Thymus (tissue), 11 donors: ENCODE measurements around the gene L3MBTL1. TPM values are rescaled to one million over a fixed set of nuclear protein-coding genes. Genes with fewer than 3 reads are reported as not detected.

ENCODE experiments used
- DNase-seq, 9 donors: peaks; one replicate each; pipeline ENCODE4 v3.0.0-alpha.2; 2013; ENCODE audit warnings: low spot score in 9 of 9, low read depth in 6 of 9, missing footprints in 1 of 9
- H3K27ac ChIP-seq, 2 donors: one replicate each; pipeline ENCODE4 v1.5.1; 2013; ENCODE audit warnings: control low read depth in 1 of 2, low read depth in 1 of 2, low read length in 1 of 2, mild to moderate bottlenecking in 1 of 2, moderate library complexity in 1 of 2
- H3K27me3 ChIP-seq, 2 donors: one replicate each; pipeline ENCODE4 v1.5.1; 2013; ENCODE audit warnings: low read length in 1 of 2; ENCODE audit not compliant: control insufficient read depth in 2 of 2, insufficient read depth in 1 of 2
- H3K36me3 ChIP-seq, 2 donors: one replicate each; pipeline ENCODE4 v1.5.1; 2013; ENCODE audit warnings: low read length in 1 of 2, mild to moderate bottlenecking in 1 of 2, moderate library complexity in 1 of 2; ENCODE audit not compliant: control insufficient read depth in 2 of 2, insufficient read depth in 2 of 2
- H3K4me1 ChIP-seq, 2 donors: one replicate each; pipeline ENCODE4 v1.5.1; 2013; ENCODE audit warnings: low read length in 2 of 2; ENCODE audit not compliant: control insufficient read depth in 2 of 2, insufficient read depth in 2 of 2
- H3K4me3 ChIP-seq, 2 donors: one replicate each; pipeline ENCODE4 v1.5.1; 2013; ENCODE audit warnings: low read length in 2 of 2, control low read depth in 1 of 2, mild to moderate bottlenecking in 1 of 2
- H3K9me3 ChIP-seq, 2 donors: one replicate each; pipeline ENCODE4 v1.5.1; 2013; ENCODE audit warnings: low read length in 1 of 2, mild to moderate bottlenecking in 1 of 2; ENCODE audit not compliant: control insufficient read depth in 2 of 2, insufficient read depth in 1 of 2
- WGBS: extraction: QIAGEN DNeasy Blood & Tissue Kit; methylation state at CpG from one replicate; pipeline ENCODE4 v1.1.7; 2013; 5-methylcytosine and 5-hydroxymethylcytosine counted together
- polyA plus RNA-seq: library from polyadenylated mRNA; stranded (reverse); fragments of 200-250 nt; gene quantifications from one replicate; pipeline ENCODE4 v1.2.3, GENCODE V29; 2013
- total RNA-seq: library from RNA; stranded (reverse); fragments of 120-200 nt; gene quantifications from one replicate; pipeline ENCODE4 v1.2.4, GENCODE V29; 2013
- donor health status: healthy.

L3MBTL1 gene
- total and polyA plus RNA-seq, 2 donors = 3.7 to 13.5 TPM

GRCh38 chr20:43530321-43531090 is 23.0 kb downstream of the L3MBTL1 start:
- Histone ChIP-seq H3K27ac (no peak overlapping the region), H3K4me1 (no peaks in the 10 kb centered on the region), H3K9me3 (no peaks in the 10 kb centered on the region), H3K27me3 (no peaks in the 10 kb centered on the region), H3K4me3 (no peak overlapping the region), H3K36me3 (peaks cover 0 to 4% of the 10 kb centered on the region in 2 donors)
- DNase-seq = no peak
- WGBS = 92% methylated on average over 14 of the region's 14 CpGs

GRCh38 chr20:43531091-43531443 is 23.6 kb downstream of the L3MBTL1 start:
- H3K27me3 ChIP-seq = no peaks in the 10 kb centered on the region
- no peak for DNase-seq
- H3K4me3 ChIP-seq = no peak overlapping the region
- no peaks in the 10 kb centered on the region for H3K4me1 ChIP-seq
- H3K27ac ChIP-seq = no peak overlapping the region
- H3K9me3 ChIP-seq = no peaks in the 10 kb centered on the region
- peaks cover 0 to 4% of the 10 kb centered on the region in 2 donors for H3K36me3 ChIP-seq

- WGBS = 99% methylated on average over 9 of the region's 9 CpGs
- Histone ChIP-seq H3K4me3 (no peak overlapping the region), H3K27me3 (no peaks in the 10 kb centered on the region), H3K4me1 (no peaks in the 10 kb centered on the region), H3K36me3 (peaks cover 0 to 4% of the 10 kb centered on the region in 2 donors), H3K27ac (no peak overlapping the region), H3K9me3 (no peaks in the 10 kb centered on the region)
- DNase-seq = no peak
Measured at GRCh38 chr20:43532416-43533055, 25.0 kb downstream of the L3MBTL1 start.

GRCh38 chr20:43533060-43533459 is 25.6 kb downstream of the L3MBTL1 start:
- H3K27me3 ChIP-seq = no peaks in the 10 kb centered on the region
- H3K9me3 ChIP-seq = no peaks in the 10 kb centered on the region
- H3K27ac ChIP-seq = no peak overlapping the region
- peaks cover 0 to 4% of the 10 kb centered on the region in 2 donors for H3K36me3 ChIP-seq
- DNase-seq = no peak
- no peaks in the 10 kb centered on the region for H3K4me1 ChIP-seq
- H3K4me3 ChIP-seq = no peak overlapping the region

GRCh38 chr20:43534016-43534415 is 26.5 kb downstream of the L3MBTL1 start:
- no peaks in the 10 kb centered on the region for H3K27me3 ChIP-seq
- H3K27ac ChIP-seq = no peak overlapping the region
- no peak overlapping the region for H3K4me3 ChIP-seq
- no peak for DNase-seq
- 96% methylated on average over 7 of the region's 7 CpGs for WGBS
- peaks cover 0 to 4% of the 10 kb centered on the region in 2 donors for H3K36me3 ChIP-seq
- no peaks in the 10 kb centered on the region for H3K9me3 ChIP-seq
- no peaks in the 10 kb centered on the region for H3K4me1 ChIP-seq

GRCh38 chr20:43534791-43535350 is 27.4 kb downstream of the L3MBTL1 start:
- DNase-seq = no peak
- H3K9me3 ChIP-seq = no peaks in the 10 kb centered on the region
- peaks cover 0 to 3% of the 10 kb centered on the region in 2 donors for H3K36me3 ChIP-seq
- WGBS = 95% methylated on average over 8 of the region's 8 CpGs
- no peaks in the 10 kb centered on the region for H3K27me3 ChIP-seq
- no peaks in the 10 kb centered on the region for H3K4me1 ChIP-seq
- no peak overlapping the region for H3K27ac ChIP-seq
- no peak overlapping the region for H3K4me3 ChIP-seq

- Histone ChIP-seq H3K4me3 (no peak overlapping the region), H3K27me3 (no peaks in the 10 kb centered on the region), H3K9me3 (no peaks in the 10 kb centered on the region), H3K27ac (no peak overlapping the region), H3K36me3 (no peaks in the 10 kb centered on the region), H3K4me1 (no peaks in the 10 kb centered on the region)
- WGBS = 94% methylated on average over 7 of the region's 7 CpGs
- no peak for DNase-seq
Measured at GRCh38 chr20:43535370-43536004, 28.0 kb downstream of the L3MBTL1 start.

- WGBS = 95% methylated on average over 19 of the region's 19 CpGs
- H3K4me1 ChIP-seq = no peaks in the 10 kb centered on the region
- H3K27ac ChIP-seq = no peak overlapping the region
- no peaks in the 10 kb centered on the region for H3K27me3 ChIP-seq
- no peak for DNase-seq
- no peak overlapping the region for H3K4me3 ChIP-seq
- no peaks in the 10 kb centered on the region for H3K36me3 ChIP-seq
- H3K9me3 ChIP-seq = no peaks in the 10 kb centered on the region
Measured at GRCh38 chr20:43536041-43536816, 28.7 kb downstream of the L3MBTL1 start.
